ENCODE results near the gene GBF1. TPM values are rescaled to one million over a fixed set of nuclear protein-coding genes. Genes with fewer than 3 reads are reported as not detected.

Gene GBF1
- total and polyA plus RNA-seq, 2 of the 13 experiments (the other 11 are each of a cell fraction or from before 2014, with no cell fraction given), result 17.1 to 21.9 TPM

DNA sequence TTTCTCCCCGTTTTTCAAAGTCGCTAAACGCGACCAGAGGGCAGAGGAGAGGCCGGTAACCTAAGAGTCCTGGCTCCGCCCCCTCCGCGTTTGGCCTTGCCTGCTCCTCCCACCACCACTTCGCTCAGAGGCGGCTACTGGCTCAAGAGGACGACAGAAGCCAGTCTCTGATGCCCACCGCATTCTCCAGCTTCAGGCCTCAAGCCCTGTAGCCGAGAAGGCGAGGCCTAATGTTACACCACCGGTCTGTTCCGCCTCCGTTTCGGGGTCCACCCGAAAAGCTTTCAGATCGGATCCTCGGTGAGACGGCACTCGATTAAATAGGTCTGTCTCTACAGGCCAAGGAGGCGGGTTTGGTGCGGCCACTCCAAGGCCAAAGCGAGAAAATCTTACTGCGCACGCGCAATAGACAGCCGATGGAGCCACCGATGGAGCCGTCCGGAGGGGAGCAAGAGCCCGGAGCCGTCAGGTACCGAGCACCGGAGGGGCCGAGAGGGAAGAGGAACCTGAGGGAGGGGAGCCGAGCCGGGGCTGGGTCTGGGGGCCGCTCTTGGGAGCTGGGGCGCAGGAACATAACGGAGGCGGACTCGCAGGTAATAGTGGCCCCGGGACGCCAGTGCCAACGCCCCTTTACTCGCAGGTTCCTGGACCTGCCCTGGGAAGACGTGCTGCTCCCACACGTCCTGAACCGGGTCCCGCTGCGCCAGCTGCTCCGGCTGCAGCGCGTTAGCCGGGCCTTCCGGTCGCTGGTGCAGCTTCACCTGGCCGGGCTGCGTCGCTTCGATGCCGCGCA, 175.6 kb downstream of the GBF1 start, which contains the start of gene FBXL15 (continued):
- TF ChIP-seq, protein P1, sequence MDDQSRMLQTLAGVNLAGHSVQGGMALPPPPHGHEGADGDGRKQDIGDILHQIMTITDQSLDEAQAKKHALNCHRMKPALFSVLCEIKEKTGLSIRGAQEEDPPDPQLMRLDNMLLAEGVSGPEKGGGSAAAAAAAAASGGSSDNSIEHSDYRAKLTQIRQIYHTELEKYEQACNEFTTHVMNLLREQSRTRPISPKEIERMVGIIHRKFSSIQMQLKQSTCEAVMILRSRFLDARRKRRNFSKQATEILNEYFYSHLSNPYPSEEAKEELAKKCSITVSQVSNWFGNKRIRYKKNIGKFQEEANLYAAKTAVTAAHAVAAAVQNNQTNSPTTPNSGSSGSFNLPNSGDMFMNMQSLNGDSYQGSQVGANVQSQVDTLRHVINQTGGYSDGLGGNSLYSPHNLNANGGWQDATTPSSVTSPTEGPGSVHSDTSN (CRISPR knock-in tag; IDR thresholded peaks at IDR 0.05; ENCODE audit: borderline replicate concordance), result peak; percentile 84
- no peak for TF ChIP-seq SMC3 (IDR thresholded peaks at IDR 0.05; ENCODE audit: low read length)
- TF ChIP-seq IRF2 (CRISPR knock-in tag; IDR thresholded peaks at IDR 0.05), result peak; percentile 90
- TF ChIP-seq ATRX (CRISPR knock-in tag; IDR thresholded peaks at IDR 0.05; ENCODE audit: borderline replicate concordance), result no peak; the same call in 1 of the 2 replicates
- peak; percentile 34; the same call in 1 of the 2 replicates for TF ChIP-seq ZNF20 (CRISPR knock-in tag; IDR thresholded peaks at IDR 0.05)
- TF ChIP-seq MIXL1 (CRISPR knock-in tag; IDR thresholded peaks at IDR 0.05), result peak; percentile 61
- TF ChIP-seq ZBTB25 (CRISPR knock-in tag; IDR thresholded peaks at IDR 0.05), result peak; percentile 95
- peak; percentile 77 for TF ChIP-seq ZBTB14 (CRISPR knock-in tag; IDR thresholded peaks at IDR 0.05)
- TF ChIP-seq POLR2AphosphoS2 (IDR thresholded peaks at IDR 0.05; ENCODE audit: low read depth, low read length), result peak; percentile 85
- TF ChIP-seq, protein P2, sequence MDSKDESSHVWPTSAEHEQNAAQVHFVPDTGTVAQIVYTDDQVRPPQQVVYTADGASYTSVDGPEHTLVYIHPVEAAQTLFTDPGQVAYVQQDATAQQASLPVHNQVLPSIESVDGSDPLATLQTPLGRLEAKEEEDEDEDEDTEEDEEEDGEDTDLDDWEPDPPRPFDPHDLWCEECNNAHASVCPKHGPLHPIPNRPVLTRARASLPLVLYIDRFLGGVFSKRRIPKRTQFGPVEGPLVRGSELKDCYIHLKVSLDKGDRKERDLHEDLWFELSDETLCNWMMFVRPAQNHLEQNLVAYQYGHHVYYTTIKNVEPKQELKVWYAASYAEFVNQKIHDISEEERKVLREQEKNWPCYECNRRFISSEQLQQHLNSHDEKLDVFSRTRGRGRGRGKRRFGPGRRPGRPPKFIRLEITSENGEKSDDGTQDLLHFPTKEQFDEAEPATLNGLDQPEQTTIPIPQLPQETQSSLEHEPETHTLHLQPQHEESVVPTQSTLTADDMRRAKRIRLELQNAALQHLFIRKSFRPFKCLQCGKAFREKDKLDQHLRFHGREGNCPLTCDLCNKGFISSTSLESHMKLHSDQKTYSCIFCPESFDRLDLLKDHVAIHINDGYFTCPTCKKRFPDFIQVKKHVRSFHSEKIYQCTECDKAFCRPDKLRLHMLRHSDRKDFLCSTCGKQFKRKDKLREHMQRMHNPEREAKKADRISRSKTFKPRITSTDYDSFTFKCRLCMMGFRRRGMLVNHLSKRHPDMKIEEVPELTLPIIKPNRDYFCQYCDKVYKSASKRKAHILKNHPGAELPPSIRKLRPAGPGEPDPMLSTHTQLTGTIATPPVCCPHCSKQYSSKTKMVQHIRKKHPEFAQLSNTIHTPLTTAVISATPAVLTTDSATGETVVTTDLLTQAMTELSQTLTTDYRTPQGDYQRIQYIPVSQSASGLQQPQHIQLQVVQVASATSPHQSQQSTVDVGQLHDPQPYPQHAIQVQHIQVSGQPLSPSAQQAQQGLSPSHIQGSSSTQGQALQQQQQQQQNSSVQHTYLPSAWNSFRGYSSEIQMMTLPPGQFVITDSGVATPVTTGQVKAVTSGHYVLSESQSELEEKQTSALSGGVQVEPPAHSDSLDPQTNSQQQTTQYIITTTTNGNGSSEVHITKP (CRISPR knock-in tag; IDR thresholded peaks at IDR 0.05; ENCODE audit: low read depth), result peak; percentile 80; the same call in 1 of the 2 replicates
- TF ChIP-seq CHCHD3 (CRISPR knock-in tag; IDR thresholded peaks at IDR 0.05), result no peak
- peak; percentile 23; the same call in 1 of the 2 replicates for TF ChIP-seq ZNF546 (CRISPR knock-in tag; conservative IDR thresholded peaks at IDR 0.05)
- no peak for TF ChIP-seq FOSL1 (CRISPR knock-in tag; IDR thresholded peaks at IDR 0.05; ENCODE audit: borderline replicate concordance)
- no peak; the same call in 1 of the 2 replicates for TF ChIP-seq HHEX (CRISPR knock-in tag; IDR thresholded peaks at IDR 0.05)
- no peak for TF ChIP-seq EHMT2 (IDR thresholded peaks at IDR 0.05; ENCODE audit: borderline replicate concordance, low read depth, low read length)
- peak; percentile 43; the same call in 1 of the 2 replicates for TF ChIP-seq THRA (CRISPR knock-in tag; IDR thresholded peaks at IDR 0.05; ENCODE audit: borderline replicate concordance)
- peak; percentile 83 for TF ChIP-seq ZNF639 (CRISPR knock-in tag; conservative IDR thresholded peaks at IDR 0.05)
